ENCODE results near the gene CHAMP1. TPM values are rescaled to one million over a fixed set of nuclear protein-coding genes. Genes with fewer than 3 reads are reported as not detected.

The CHAMP1 gene
- polyA plus RNA-seq, 1 donor from 2014 or later, result 13.0 TPM

DNA sequence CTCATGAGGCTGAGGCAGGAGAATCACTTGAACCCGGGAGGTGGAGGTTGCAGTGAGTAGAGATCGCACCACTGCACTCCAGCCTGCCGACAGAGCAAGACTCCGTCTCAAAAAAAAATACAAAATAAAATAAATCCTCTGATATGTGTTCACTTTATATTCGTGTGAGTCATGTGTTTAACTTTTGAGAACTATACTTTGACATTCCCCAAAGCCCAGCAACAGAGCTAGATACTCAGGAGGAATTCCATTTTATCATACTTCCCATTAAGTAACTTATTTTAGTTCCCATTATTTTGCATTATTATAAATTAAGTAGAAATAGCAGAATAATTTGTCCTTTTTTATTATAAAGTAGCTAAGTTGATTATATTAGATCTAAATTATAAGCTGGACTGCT, 3.3 kb upstream of the CHAMP1 start:
- H3K4me2 ChIP-seq (ENCODE audit: low read length), result no peak overlapping the region
- H3K9ac ChIP-seq (ENCODE audit: low read length), result no peak overlapping the region
- peaks cover 13% of the 10 kb centered on the region for H3K79me2 ChIP-seq (replicated peaks; ENCODE audit: insufficient read depth, low read length)
- TF ChIP-seq EP300 (conservative IDR thresholded peaks at IDR 0.05; ENCODE audit: poor library complexity, severe bottlenecking), result no peak
- TF ChIP-seq MXI1 (conservative IDR thresholded peaks at IDR 0.05; ENCODE audit: poor library complexity, severe bottlenecking), result no peak
- TF ChIP-seq, protein P1, sequence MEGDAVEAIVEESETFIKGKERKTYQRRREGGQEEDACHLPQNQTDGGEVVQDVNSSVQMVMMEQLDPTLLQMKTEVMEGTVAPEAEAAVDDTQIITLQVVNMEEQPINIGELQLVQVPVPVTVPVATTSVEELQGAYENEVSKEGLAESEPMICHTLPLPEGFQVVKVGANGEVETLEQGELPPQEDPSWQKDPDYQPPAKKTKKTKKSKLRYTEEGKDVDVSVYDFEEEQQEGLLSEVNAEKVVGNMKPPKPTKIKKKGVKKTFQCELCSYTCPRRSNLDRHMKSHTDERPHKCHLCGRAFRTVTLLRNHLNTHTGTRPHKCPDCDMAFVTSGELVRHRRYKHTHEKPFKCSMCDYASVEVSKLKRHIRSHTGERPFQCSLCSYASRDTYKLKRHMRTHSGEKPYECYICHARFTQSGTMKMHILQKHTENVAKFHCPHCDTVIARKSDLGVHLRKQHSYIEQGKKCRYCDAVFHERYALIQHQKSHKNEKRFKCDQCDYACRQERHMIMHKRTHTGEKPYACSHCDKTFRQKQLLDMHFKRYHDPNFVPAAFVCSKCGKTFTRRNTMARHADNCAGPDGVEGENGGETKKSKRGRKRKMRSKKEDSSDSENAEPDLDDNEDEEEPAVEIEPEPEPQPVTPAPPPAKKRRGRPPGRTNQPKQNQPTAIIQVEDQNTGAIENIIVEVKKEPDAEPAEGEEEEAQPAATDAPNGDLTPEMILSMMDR (IDR thresholded peaks at IDR 0.05; ENCODE audit: poor library complexity, severe bottlenecking), result no peak
- TF ChIP-seq, protein P2, sequence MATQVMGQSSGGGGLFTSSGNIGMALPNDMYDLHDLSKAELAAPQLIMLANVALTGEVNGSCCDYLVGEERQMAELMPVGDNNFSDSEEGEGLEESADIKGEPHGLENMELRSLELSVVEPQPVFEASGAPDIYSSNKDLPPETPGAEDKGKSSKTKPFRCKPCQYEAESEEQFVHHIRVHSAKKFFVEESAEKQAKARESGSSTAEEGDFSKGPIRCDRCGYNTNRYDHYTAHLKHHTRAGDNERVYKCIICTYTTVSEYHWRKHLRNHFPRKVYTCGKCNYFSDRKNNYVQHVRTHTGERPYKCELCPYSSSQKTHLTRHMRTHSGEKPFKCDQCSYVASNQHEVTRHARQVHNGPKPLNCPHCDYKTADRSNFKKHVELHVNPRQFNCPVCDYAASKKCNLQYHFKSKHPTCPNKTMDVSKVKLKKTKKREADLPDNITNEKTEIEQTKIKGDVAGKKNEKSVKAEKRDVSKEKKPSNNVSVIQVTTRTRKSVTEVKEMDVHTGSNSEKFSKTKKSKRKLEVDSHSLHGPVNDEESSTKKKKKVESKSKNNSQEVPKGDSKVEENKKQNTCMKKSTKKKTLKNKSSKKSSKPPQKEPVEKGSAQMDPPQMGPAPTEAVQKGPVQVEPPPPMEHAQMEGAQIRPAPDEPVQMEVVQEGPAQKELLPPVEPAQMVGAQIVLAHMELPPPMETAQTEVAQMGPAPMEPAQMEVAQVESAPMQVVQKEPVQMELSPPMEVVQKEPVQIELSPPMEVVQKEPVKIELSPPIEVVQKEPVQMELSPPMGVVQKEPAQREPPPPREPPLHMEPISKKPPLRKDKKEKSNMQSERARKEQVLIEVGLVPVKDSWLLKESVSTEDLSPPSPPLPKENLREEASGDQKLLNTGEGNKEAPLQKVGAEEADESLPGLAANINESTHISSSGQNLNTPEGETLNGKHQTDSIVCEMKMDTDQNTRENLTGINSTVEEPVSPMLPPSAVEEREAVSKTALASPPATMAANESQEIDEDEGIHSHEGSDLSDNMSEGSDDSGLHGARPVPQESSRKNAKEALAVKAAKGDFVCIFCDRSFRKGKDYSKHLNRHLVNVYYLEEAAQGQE (IDR thresholded peaks at IDR 0.05; ENCODE audit: borderline replicate concordance), result no peak
- TF ChIP-seq TAF1 (IDR thresholded peaks at IDR 0.05; ENCODE audit: low read depth), result no peak
- TF ChIP-seq SMC3 (conservative IDR thresholded peaks at IDR 0.05; ENCODE audit: poor library complexity), result no peak
- no peak for TF ChIP-seq POLR2AphosphoS5 (IDR thresholded peaks at IDR 0.05)
- TF ChIP-seq EZH2 (IDR thresholded peaks at IDR 0.05; ENCODE audit: borderline replicate concordance, insufficient read depth, low read length, poor library complexity, severe bottlenecking), result no peak
- no peak for TF ChIP-seq RAD21 (conservative IDR thresholded peaks at IDR 0.05)
- H4K20me1 ChIP-seq (ENCODE audit: insufficient read depth), result no peaks in the 10 kb centered on the region
- H3K9me3 ChIP-seq (ENCODE audit: low read length), result no peaks in the 10 kb centered on the region
- H3K9me2 ChIP-seq (ENCODE audit: insufficient read depth, low read length), result no peaks in the 10 kb centered on the region
- H3K27ac ChIP-seq (ENCODE audit: low read length), result no peak overlapping the region
- no peaks in the 10 kb centered on the region for H3K27me3 ChIP-seq (ENCODE audit: insufficient read depth, low read depth, low read length)
- H3K4me3 ChIP-seq (ENCODE audit: low read length), result no peak overlapping the region
- H3F3A ChIP-seq (ENCODE audit: insufficient read depth, low read length, poor library complexity, severe bottlenecking), result no peaks in the 10 kb centered on the region
- peaks cover 6% of the 10 kb centered on the region for H3K36me3 ChIP-seq (ENCODE audit: insufficient read depth, low read length)
- H2AFZ ChIP-seq (ENCODE audit: low read depth, low read length), result no peak overlapping the region

DNA sequence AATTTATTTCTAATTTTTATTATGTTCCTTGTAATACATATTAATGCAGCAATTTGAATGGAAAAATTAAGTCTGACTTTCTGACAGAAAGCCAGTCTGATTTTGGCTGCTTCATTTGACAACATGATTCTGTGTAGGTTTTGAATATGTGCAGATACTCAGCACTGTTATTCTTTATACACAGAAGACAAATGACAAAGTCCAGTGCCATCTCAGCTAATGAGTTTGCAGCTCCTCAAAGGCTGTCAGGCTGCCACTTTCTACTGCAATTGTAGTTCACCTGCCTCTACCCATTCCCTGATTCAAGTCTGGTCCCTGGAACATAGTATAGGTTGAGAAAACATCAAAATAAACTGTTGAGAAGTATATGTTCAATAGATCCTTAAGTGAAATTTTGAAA, 2.9 kb upstream of the CHAMP1 start:
- Histone ChIP-seq H3F3A (ENCODE audit: insufficient read depth, low read length, poor library complexity, severe bottlenecking) (no peaks in the 10 kb centered on the region), H3K27me3 (ENCODE audit: insufficient read depth, low read depth, low read length) (no peaks in the 10 kb centered on the region), H3K79me2 (replicated peaks; ENCODE audit: insufficient read depth, low read length) (peaks cover 17% of the 10 kb centered on the region), H3K9me3 (ENCODE audit: low read length) (no peaks in the 10 kb centered on the region), H3K27ac (ENCODE audit: low read length) (no peak overlapping the region), H3K4me2 (ENCODE audit: low read length) (no peak overlapping the region), H3K9me2 (ENCODE audit: insufficient read depth, low read length) (no peaks in the 10 kb centered on the region), H3K9ac (ENCODE audit: low read length) (no peak overlapping the region), H4K20me1 (ENCODE audit: insufficient read depth) (no peaks in the 10 kb centered on the region), H3K4me3 (ENCODE audit: low read length) (no peak overlapping the region), H2AFZ (ENCODE audit: low read depth, low read length) (no peak overlapping the region), H3K36me3 (ENCODE audit: insufficient read depth, low read length) (peaks cover 6% of the 10 kb centered on the region)
- no peak for TF ChIP-seq RAD21 (conservative IDR thresholded peaks at IDR 0.05)
- TF ChIP-seq EZH2 (IDR thresholded peaks at IDR 0.05; ENCODE audit: borderline replicate concordance, insufficient read depth, low read length, poor library complexity, severe bottlenecking), result no peak
- no peak for TF ChIP-seq POLR2AphosphoS5 (IDR thresholded peaks at IDR 0.05)
- TF ChIP-seq, protein P1 (IDR thresholded peaks at IDR 0.05; ENCODE audit: poor library complexity, severe bottlenecking), result no peak
- no peak for TF ChIP-seq SMC3 (conservative IDR thresholded peaks at IDR 0.05; ENCODE audit: poor library complexity)
- TF ChIP-seq MXI1 (conservative IDR thresholded peaks at IDR 0.05; ENCODE audit: poor library complexity, severe bottlenecking), result no peak
- no peak for TF ChIP-seq EP300 (conservative IDR thresholded peaks at IDR 0.05; ENCODE audit: poor library complexity, severe bottlenecking)

Measured in neural cell (in vitro differentiated cells).